ENCODE measurements around the gene AP5Z1.

Gene AP5Z1

GRCh38 chr7:4815121-4815520 is 39.7 kb downstream of the AP5Z1 start:
- no peak overlapping the region for H2AFZ ChIP-seq (ENCODE audit: low read depth, low read length)
- no peaks in the 10 kb centered on the region for H3K79me2 ChIP-seq (ENCODE audit: low read length)
- H4K20me1 ChIP-seq (ENCODE audit: insufficient read depth, low read length): no peaks in the 10 kb centered on the region
- no peaks in the 10 kb centered on the region for H3K27me3 ChIP-seq (ENCODE audit: low read depth, low read length)
- H3K27ac ChIP-seq (ENCODE audit: low read length): no peak overlapping the region
- H3K9me3 ChIP-seq (ENCODE audit: insufficient read depth, low read length): no peaks in the 10 kb centered on the region
- no peak overlapping the region for H3K9ac ChIP-seq (ENCODE audit: low read length)
- H3K36me3 ChIP-seq (replicated peaks; ENCODE audit: low read depth, low read length): no peaks in the 10 kb centered on the region
- no peak for TF ChIP-seq CTCF (IDR thresholded peaks at IDR 0.05; ENCODE audit: low read depth, low read length)
- TF ChIP-seq EZH2phosphoT487 (IDR thresholded peaks at IDR 0.05; ENCODE audit: low read depth): no peak
- H3K4me2 ChIP-seq (ENCODE audit: low read length): no peak overlapping the region
- H3K4me3 ChIP-seq (ENCODE audit: low read length): no peak overlapping the region
- no peaks in the 10 kb centered on the region for H3K4me1 ChIP-seq (ENCODE audit: low read length)

- H3K79me2 ChIP-seq (ENCODE audit: low read length): no peaks in the 10 kb centered on the region
- H3K9me3 ChIP-seq (ENCODE audit: insufficient read depth, low read length): no peaks in the 10 kb centered on the region
- H3K4me1 ChIP-seq (ENCODE audit: low read length): no peaks in the 10 kb centered on the region
- no peak overlapping the region for H3K4me2 ChIP-seq (ENCODE audit: low read length)
- no peak overlapping the region for H3K9ac ChIP-seq (ENCODE audit: low read length)
- H2AFZ ChIP-seq (ENCODE audit: low read depth, low read length): no peak overlapping the region
- no peak overlapping the region for H3K27ac ChIP-seq (ENCODE audit: low read length)
- no peak overlapping the region for H3K4me3 ChIP-seq (ENCODE audit: low read length)
- H3K36me3 ChIP-seq (replicated peaks; ENCODE audit: low read depth, low read length): no peaks in the 10 kb centered on the region
- H4K20me1 ChIP-seq (ENCODE audit: insufficient read depth, low read length): no peaks in the 10 kb centered on the region
- TF ChIP-seq CTCF (IDR thresholded peaks at IDR 0.05; ENCODE audit: low read depth, low read length): no peak
- no peak for TF ChIP-seq EZH2phosphoT487 (IDR thresholded peaks at IDR 0.05; ENCODE audit: low read depth)
- no peaks in the 10 kb centered on the region for H3K27me3 ChIP-seq (ENCODE audit: low read depth, low read length)
Measured at GRCh38 chr7:4815609-4816418, 40.4 kb downstream of the AP5Z1 start.

GRCh38 chr7:4816419-4817080 is 41.1 kb downstream of the AP5Z1 start:
- Histone ChIP-seq H3K27ac (ENCODE audit: low read length) (no peak overlapping the region), H3K9ac (ENCODE audit: low read length) (no peak overlapping the region), H3K4me2 (ENCODE audit: low read length) (no peak overlapping the region), H3K9me3 (ENCODE audit: insufficient read depth, low read length) (no peaks in the 10 kb centered on the region), H3K4me3 (ENCODE audit: low read length) (no peak overlapping the region), H3K27me3 (ENCODE audit: low read depth, low read length) (no peaks in the 10 kb centered on the region), H4K20me1 (ENCODE audit: insufficient read depth, low read length) (no peaks in the 10 kb centered on the region), H3K36me3 (replicated peaks; ENCODE audit: low read depth, low read length) (no peaks in the 10 kb centered on the region), H3K4me1 (ENCODE audit: low read length) (no peaks in the 10 kb centered on the region), H3K79me2 (ENCODE audit: low read length) (no peaks in the 10 kb centered on the region), H2AFZ (ENCODE audit: low read depth, low read length) (no peak overlapping the region)
- TF ChIP-seq EZH2phosphoT487 (IDR thresholded peaks at IDR 0.05; ENCODE audit: low read depth): no peak

GRCh38 chr7:4817178-4817901 is 41.9 kb downstream of the AP5Z1 start:
- Histone ChIP-seq H3K27ac (ENCODE audit: low read length) (no peak overlapping the region), H4K20me1 (ENCODE audit: insufficient read depth, low read length) (no peaks in the 10 kb centered on the region), H3K4me1 (ENCODE audit: low read length) (no peaks in the 10 kb centered on the region), H2AFZ (ENCODE audit: low read depth, low read length) (no peak overlapping the region), H3K4me2 (ENCODE audit: low read length) (no peak overlapping the region), H3K27me3 (ENCODE audit: low read depth, low read length) (no peaks in the 10 kb centered on the region), H3K9ac (ENCODE audit: low read length) (no peak overlapping the region), H3K4me3 (ENCODE audit: low read length) (no peak overlapping the region), H3K79me2 (ENCODE audit: low read length) (no peaks in the 10 kb centered on the region), H3K36me3 (replicated peaks; ENCODE audit: low read depth, low read length) (no peaks in the 10 kb centered on the region), H3K9me3 (ENCODE audit: insufficient read depth, low read length) (no peaks in the 10 kb centered on the region)
- TF ChIP-seq EZH2phosphoT487 (IDR thresholded peaks at IDR 0.05; ENCODE audit: low read depth) (no peak), CTCF (IDR thresholded peaks at IDR 0.05; ENCODE audit: low read depth, low read length) (no peak)
